Transverse colon (tissue), 4 donors: ENCODE data around the gene SHISA8. TPM values are rescaled to one million over a fixed set of nuclear protein-coding genes. Genes with fewer than 3 reads are reported as not detected.

ENCODE experiments used
- DNase-seq: peaks from one replicate; pipeline ENCODE4 v3.0.0-alpha.2; 2019
- H3K27ac ChIP-seq, 4 donors: fragments of 200-600 bp; sonication (generic); 2 replicates each; pipeline ENCODE4 v1.5.1; 2016 to 2018; ENCODE audit warnings: inconsistent platforms in 4 of 4
- H3K27me3 ChIP-seq: fragments of 200-600 bp; sonication (generic); 2 replicates; pipeline ENCODE4 v1.5.1; 2017; ENCODE audit warnings: inconsistent platforms
- H3K36me3 ChIP-seq, 4 donors: fragments of 200-600 bp; sonication (generic); 2 replicates each; pipeline ENCODE4 v1.5.1; 2017 to 2019; ENCODE audit warnings: inconsistent platforms in 4 of 4
- H3K4me1 ChIP-seq, 4 donors: fragments of 200-600 bp; sonication (generic); 2 replicates each; pipeline ENCODE4 v1.5.1; 2017 to 2020; ENCODE audit warnings: inconsistent platforms in 4 of 4
- H3K4me3 ChIP-seq, 4 donors: fragments of 200-600 bp; sonication (generic); 1 replicate in 1 of 4; 2 replicates in 3 of 4; pipeline versions ENCODE4 v1.5.1 to v1.6.1; 2017 to 2019; ENCODE audit warnings: inconsistent platforms in 4 of 4
- H3K9me3 ChIP-seq, 2 donors: fragments of 200-600 bp; sonication (generic); 2 replicates each; pipeline ENCODE4 v1.5.1; 2017 to 2019; ENCODE audit warnings: inconsistent platforms in 2 of 2
- EP300 ChIP-seq: sonication (generic); formaldehyde crosslinking; IDR thresholded peaks from one replicate; pipeline ENCODE4 v1.6.1; 2017; ENCODE audit warnings: antibody characterized with exemption, low read depth
- POLR2A ChIP-seq: fragments of 450-650 bp; IDR thresholded peaks from one replicate; pipeline ENCODE4 v1.6.1; 2016; ENCODE audit warnings: antibody characterized with exemption, mild to moderate bottlenecking, moderate library complexity
- POLR2AphosphoS5 ChIP-seq, 3 donors: sonication (generic); formaldehyde crosslinking; IDR thresholded peaks; one replicate each; pipeline ENCODE4 v1.6.1; 2016; ENCODE audit warnings: antibody characterized with exemption in 3 of 3
- WGBS, 2 donors: methylation state at CpG; one replicate each; pipeline ENCODE4 v1.1.5; 2018; ENCODE audit warnings: low coverage in 1 of 2; 5-methylcytosine and 5-hydroxymethylcytosine counted together
- in situ Hi-C, 4 donors: fragments of 200-750 bp; cut with MboI; loops; one replicate each; pipeline versions ENCODE4 v1.15.0 to v1.15.1; 2017; ENCODE audit warnings: low sequenced_read_pairs in 3 of 4, low pct_ligation_motif_present in 1 of 4, low pct_unique_long_range_greater_than_20kb in 1 of 4
- intact Hi-C: fragments of 100-400 bp; cut with DNase I; formaldehyde crosslinking; loops from one replicate; pipeline ENCODE4 v1.15.1; 2023; ENCODE audit warnings: low total_unique reads
- total RNA-seq, 4 donors: library from RNA; depleted of rRNA; stranded (reverse); fragments of >200 nt; gene quantifications; one replicate each; pipeline ENCODE4 v1.1.0, GENCODE V29; 2016
- TF ChIP-seq, protein P1 (sequence below), 5 experiments: fragments of 200-600 bp in 3 of 5; fragments of 450-650 bp in 2 of 5; sonication (generic) in 3 of 5; IDR thresholded peaks; 1 replicate in 2 of 5; 2 replicates in 3 of 5; pipeline ENCODE4 v1.5.1; 2016 to 2017; ENCODE audit warnings: antibody characterized with exemption in 5 of 5, inconsistent platforms in 3 of 5, mild to moderate bottlenecking in 2 of 5, moderate library complexity in 1 of 5

The SHISA8 gene
- under 1 TPM in 1 of 4 donors, not detected in 3; 0.32 TPM for total RNA-seq

DNA sequence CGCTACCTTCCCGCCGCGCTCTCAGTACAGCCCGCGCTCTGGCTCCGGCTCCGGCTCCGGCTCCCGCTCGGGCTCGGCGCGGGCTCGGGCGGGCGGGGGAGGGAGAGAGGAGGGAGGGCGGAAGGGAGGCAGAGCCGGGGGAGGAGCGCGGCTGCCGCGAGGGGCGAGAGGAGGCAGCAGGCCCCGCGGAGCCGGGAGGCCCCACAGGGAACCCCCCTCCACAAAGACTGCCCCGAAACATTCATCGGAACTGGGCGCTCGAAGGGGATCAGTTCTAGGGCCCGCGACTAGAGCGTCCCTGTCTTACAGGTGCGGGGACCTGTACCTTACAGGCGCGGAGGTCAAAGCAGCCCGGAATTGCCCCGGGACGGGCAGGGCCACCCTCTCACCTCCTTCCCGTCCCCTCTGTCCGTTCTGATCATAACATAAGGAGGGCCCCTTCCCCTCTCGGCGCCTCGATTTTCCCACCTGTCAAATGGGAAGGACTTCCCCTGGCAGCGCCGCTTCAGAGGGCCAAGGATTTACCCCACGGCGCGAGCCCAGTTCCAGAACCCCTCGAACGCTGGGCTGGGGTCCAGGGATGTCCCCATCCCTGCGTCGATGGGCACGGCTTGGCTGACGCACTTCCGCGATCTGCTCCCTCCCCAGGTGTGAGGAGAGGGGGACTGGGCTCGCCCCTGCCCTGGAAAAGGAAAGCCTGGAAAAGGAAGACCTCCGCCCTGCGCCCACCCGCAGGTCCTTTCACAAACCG is at the start of gene SHISA8:
Gene SHISA8 (minus strand): TSS at position 40 of the 751 bp plus-strand sequence. CDS start 407 bp downstream, outside the sequence.
- WGBS, 2 donors, result 13% methylated on average over 44 of the region's 63 CpGs; no CpG with 5 or more reads in 1 of the 2 donors
- Histone ChIP-seq H3K36me3 (no peaks in the 10 kb centered on the region), H3K27ac (no peak within 1 kb of the TSS), H3K9me3 (no peaks in the 10 kb centered on the region), H3K4me3 (peak within 1 kb of the TSS in 3 of 4 donors; percentile 29 to 57 (median 41)), H3K27me3 (peaks cover 96% of the 10 kb centered on the region), H3K4me1 (peaks cover 20 to 52% (median 47%) of the 10 kb centered on the region in 4 donors)
- peak; percentile 64 for DNase-seq
- in situ Hi-C loops, result no loop called here
- TF ChIP-seq, protein P1, sequence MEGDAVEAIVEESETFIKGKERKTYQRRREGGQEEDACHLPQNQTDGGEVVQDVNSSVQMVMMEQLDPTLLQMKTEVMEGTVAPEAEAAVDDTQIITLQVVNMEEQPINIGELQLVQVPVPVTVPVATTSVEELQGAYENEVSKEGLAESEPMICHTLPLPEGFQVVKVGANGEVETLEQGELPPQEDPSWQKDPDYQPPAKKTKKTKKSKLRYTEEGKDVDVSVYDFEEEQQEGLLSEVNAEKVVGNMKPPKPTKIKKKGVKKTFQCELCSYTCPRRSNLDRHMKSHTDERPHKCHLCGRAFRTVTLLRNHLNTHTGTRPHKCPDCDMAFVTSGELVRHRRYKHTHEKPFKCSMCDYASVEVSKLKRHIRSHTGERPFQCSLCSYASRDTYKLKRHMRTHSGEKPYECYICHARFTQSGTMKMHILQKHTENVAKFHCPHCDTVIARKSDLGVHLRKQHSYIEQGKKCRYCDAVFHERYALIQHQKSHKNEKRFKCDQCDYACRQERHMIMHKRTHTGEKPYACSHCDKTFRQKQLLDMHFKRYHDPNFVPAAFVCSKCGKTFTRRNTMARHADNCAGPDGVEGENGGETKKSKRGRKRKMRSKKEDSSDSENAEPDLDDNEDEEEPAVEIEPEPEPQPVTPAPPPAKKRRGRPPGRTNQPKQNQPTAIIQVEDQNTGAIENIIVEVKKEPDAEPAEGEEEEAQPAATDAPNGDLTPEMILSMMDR (IDR thresholded peaks at IDR 0.05), result no peak
- TF ChIP-seq POLR2AphosphoS5 (IDR thresholded peaks at IDR 0.05) (no peak), EP300 (no peak), POLR2A (no peak)
- intact Hi-C loops, result loop anchor here (5.0 kb wide), 1 partner anchor 33 kb away; no protein-coding TSS in a partner anchor

DNA sequence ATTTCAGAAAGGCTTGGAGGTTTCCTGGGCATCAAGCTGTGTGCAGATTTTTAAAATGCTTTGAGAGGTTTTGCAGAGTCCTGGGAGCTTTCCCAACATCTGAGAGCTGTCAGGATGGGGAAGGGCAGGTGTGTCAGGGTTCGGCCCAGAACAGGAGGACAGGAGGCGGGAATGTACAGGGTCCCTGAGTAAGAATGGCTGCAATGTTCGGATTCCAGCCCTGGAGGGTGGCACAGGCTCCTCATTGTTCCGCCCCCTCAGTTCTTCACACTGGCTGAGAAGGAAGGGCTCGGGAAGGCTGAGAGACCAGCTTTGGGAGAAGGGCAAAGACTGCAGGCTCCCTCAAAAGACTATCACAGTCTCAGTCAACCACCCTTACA is 49.2 kb upstream of the SHISA8 start:
- intact Hi-C loops, result no loop called here

GRCh38 chr22:41963453-41964111 is 48.7 kb upstream of the SHISA8 start:
- Histone ChIP-seq H3K4me1 (no peaks in the 10 kb centered on the region), H3K27me3 (no peaks in the 10 kb centered on the region), H3K36me3 (no peaks in the 10 kb centered on the region), H3K9me3 (no peaks in the 10 kb centered on the region), H3K4me3 (no peak overlapping the region), H3K27ac (no peak overlapping the region)
- intact Hi-C loops, result no loop called here
- DNase-seq, result no peak
- in situ Hi-C loops, result loop anchor here (25.0 kb wide), 1 partner anchor 474 kb away; the partner anchor contains the start of gene NFAM1 (in 4 of the 4)
- WGBS, 2 donors, result 78 to 90% methylated on average over 4 to 9 of the region's 9 CpGs
- TF ChIP-seq, protein P1 (IDR thresholded peaks at IDR 0.05), result no peak
- no peak for TF ChIP-seq POLR2A
- no peak for TF ChIP-seq POLR2AphosphoS5 (IDR thresholded peaks at IDR 0.05)
- no peak for TF ChIP-seq EP300

More for the DNA sequence above, 49.2 kb upstream of the SHISA8 start:
- Histone ChIP-seq H3K27ac (no peak overlapping the region), H3K36me3 (no peaks in the 10 kb centered on the region), H3K9me3 (no peaks in the 10 kb centered on the region), H3K27me3 (no peaks in the 10 kb centered on the region), H3K4me3 (no peak overlapping the region), H3K4me1 (no peaks in the 10 kb centered on the region)
- no peak for DNase-seq
- WGBS, 2 donors, result 90 to 92% methylated on average over 2 to 5 of the region's 5 CpGs
- in situ Hi-C loops, result loop anchor here (25.0 kb wide), 1 partner anchor 473 kb away; the partner anchor contains the start of gene NFAM1 (in 4 of the 4)
- TF ChIP-seq, protein P1 (IDR thresholded peaks at IDR 0.05), result no peak
- no peak for TF ChIP-seq POLR2A
- TF ChIP-seq EP300, result no peak
- TF ChIP-seq POLR2AphosphoS5 (IDR thresholded peaks at IDR 0.05), result no peak

GRCh38 chr22:41957941-41958556 is 43.2 kb upstream of the SHISA8 start:
- 44 to 76% methylated on average over 6 to 22 of the region's 23 CpGs for WGBS, 2 donors
- peaks cover 5% of the 10 kb centered on the region for H3K27me3 ChIP-seq
- no peak overlapping the region for H3K27ac ChIP-seq
- intact Hi-C loops, result no loop called here
- H3K4me1 ChIP-seq, result peaks cover 0 to 8% (median 4%) of the 10 kb centered on the region in 4 donors
- no peaks in the 10 kb centered on the region for H3K36me3 ChIP-seq
- H3K9me3 ChIP-seq, result no peaks in the 10 kb centered on the region
- TF ChIP-seq POLR2A (no peak), POLR2AphosphoS5 (IDR thresholded peaks at IDR 0.05) (no peak)
- TF ChIP-seq, protein P1 (IDR thresholded peaks at IDR 0.05), result peak in 1 of 5 experiments; percentile 22
- in situ Hi-C loops, result loop anchor here (25.0 kb wide), 1 partner anchor 479 kb away; the partner anchor contains the start of gene NFAM1 (in 4 of the 4)
- DNase-seq, result no peak
- H3K4me3 ChIP-seq, result peak overlapping the region in 3 of 4 donors; percentile 18 to 35 (median 20)
